Hematopoietic multipotent progenitor cell (in vitro differentiated cells): ENCODE data around the gene CPNE2. TPM values are rescaled to one million over a fixed set of nuclear protein-coding genes. Genes with fewer than 3 reads are reported as not detected.
"Not testable (repeated sequence)": the region's sequence is repeated elsewhere in the genome, so short reads cannot be mapped to it uniquely, and the experiment has no call there.

Experiments
- DNase-seq, 3 donors: peaks; one replicate each; pipeline ENCODE4 v3.0.0-alpha.2; 2011 to 2015; ENCODE audit warnings: low read depth in 2 of 3, low spot score in 2 of 3
- total RNA-seq: library from RNA; depleted of rRNA; stranded (reverse); fragments of >200 nt; gene quantifications from one replicate; pipeline ENCODE4 v1.2.3, GENCODE V29; 2012

Gene CPNE2
- total RNA-seq, 1 donor, result 33.1 TPM

DNA sequence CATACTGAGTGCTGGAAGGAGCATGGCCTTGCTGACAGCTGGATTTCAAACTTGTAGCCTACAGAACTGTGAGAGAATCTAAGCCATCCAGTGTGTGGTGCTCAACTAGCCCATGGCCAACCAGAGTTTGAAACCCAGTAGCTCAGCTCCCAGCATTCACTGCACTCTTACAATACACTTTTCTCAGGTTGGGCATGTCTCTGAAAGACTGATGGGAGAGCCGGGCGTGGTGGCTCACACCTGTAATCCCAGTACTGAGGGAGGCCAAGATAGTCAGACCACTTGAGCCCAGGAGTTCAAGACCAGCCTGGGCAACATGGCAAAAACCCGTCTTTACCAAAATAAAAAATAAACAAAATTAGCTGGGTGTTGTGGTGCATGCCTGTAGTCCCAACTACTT, 3.8 kb downstream of the CPNE2 start:
- DNase-seq, result no peak

DNA sequence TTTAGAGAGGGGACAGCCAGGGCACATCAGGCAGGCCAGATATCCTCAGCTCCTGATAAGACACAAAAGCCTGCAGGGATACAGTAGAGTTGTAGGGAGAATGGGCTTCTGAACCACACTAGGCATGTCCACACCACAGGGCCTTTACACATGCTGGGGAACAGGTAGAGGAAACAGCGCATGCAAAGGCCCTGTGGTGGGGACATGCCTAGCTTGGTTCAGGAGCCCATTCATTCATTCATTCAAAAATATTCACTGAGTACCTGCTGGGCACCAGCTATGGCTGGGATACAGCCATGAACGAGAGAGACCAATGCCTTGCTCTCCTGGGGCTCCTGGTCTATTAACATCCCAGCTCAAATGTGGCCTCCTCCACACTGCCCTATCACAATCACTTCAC, 4.4 kb downstream of the CPNE2 start:
- no peak for DNase-seq

DNA sequence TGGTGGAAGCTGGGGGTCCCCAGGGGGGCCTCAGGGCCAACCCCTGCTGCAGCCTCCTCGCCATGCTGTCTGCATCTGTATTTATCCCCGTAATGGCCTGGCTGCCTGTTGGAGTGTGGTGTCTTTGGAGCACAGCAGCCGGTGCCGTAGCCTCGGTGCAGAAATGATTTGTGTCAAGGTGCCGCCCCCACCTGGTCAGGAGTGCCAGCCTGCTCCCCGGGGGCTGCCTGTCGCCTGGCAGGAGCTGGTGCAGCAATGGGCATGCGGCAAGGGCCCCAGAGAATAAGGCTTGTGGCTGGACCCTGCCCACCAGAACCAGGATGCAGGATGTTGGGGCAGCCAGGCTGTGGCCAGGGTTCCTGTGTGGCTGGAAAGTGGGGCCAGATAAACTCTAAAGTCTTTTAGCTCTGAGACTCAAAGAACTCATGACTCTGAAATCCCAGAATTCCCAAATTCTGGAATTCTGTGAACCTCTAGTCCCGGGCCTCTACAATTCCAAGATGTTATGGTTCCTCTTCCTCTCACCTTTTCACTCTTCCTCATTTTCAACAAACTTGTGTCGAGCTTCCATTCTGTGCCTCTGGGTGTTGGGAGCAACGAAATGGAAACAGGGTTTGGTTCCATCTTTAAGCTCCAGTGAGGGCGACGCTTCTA, 5.9 kb downstream of the CPNE2 start:
- no peak for DNase-seq

DNA sequence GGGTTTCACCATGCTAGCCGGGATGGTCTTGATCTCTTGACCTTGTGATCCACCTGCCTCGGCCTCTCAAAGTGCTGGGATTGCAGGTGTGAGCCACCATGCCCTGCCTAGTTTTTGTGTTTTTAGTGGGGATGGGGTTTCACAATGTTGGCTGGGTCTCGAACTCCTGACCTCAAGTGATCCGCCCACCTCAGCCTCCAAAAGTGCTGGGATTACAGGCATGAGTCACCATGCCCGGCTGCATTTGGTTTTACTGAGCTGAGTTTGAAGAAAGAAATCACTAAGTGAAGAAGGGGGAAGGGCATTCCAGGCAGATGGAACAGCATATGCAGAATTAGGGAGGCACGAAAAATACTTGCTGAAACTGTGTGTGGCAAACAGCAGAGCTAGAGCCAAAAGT, 7.6 kb downstream of the CPNE2 start:
- not testable (repeated sequence) for DNase-seq

DNA sequence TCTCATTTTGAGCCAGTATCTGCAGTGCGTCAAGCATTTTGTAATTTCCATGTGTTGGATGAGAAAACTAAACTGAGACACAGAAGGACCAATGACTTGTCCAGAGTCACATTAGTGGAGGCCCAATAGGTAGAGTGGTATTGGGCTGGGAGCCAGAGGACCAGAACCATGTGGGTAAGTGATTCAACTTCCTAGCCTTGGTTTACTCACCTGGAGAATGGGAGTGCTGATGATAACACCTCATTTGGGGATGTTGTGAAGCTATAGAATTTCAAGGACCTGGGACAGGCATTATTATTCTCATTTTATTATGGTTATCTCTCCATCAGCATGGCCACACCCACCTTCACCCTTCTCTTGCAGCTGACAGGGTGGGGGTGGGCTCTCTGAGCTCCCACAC, 8.1 kb downstream of the CPNE2 start:
- no peak for DNase-seq

DNA sequence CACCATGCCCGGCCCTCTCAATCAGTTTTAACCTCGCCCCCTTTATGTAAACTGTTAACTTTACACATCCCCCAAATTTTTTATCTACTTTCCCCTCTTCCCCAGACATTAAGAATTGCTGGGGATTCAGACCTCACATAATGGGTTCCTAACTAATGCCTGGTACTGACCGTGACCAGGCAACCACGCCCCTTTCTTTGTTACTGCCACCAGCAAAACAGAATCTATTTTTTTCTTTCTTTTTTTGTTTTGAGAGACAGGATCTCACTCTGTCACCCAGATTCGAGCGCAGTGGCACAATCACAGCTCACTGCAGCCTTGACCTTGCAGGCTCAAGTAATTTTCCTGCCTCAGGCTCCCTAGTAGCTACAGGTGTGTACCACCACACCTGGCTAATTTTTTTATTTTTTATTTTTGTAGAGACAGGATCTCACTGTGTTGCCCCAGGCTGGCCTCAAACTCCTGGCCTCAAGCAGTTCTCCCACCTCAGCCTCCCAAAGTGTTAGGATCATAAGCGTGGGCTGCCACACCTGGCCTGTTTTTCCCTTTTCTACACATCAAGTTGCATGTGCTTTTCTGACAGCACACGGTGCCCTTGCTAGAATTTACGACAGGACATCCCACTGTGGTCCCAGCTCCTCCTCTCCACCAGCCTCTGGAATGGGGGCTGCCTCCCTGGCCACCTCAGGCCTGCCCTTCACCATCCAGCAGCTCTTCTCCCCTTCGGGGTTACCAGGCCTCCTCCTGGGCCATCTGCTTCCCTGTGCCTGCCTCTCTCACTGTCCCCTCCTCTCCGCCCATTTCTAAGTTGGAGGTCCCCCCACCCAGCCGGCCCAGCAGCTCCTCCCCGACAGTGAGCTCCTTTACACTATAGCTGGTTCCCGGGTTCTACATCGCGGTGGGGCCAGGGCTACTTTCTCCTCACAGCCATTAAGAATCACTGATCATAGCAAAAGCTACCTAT, 10.8 kb downstream of the CPNE2 start:
- no peak for DNase-seq

DNA sequence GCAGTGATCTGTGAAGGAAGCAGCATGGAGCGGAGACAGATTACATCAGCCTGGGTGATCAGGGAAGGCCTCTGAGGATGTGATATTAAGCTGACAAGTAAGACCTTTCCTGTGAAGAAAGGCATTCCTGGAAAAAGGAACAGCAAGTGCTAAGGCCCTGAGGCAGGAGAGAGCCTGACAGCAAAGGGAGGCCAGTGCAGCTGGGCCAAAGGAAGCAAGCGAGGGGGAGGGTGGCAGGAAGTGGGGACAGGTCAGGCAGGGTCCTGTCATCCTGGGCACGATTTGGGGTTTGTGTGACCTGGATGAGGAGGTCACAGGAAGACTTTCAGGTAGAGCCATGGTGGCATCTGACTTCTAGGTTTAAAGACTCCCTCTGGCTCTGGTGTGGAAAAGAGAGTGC, 12.3 kb downstream of the CPNE2 start:
- DNase-seq, result no peak

DNA sequence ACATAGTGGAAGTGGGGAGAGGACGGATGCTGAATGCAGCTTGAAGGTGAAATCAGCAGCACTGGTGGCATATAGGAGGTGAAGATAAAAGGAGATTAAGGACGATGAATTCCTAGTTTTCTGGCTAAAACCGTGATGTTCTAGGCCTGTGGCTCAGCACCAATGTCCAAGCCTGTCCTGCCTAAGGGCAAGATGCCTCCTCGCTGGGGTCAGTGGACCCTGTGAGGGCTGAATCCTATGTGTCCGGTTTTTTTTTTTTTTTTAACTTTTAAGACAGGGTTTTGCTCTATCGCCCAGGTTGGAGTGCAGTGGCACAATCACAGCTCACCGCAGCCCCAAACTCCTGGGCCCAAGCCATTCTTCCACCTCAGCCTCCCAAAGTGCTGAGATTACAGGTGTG, 12.8 kb downstream of the CPNE2 start:
- no peak for DNase-seq

DNA sequence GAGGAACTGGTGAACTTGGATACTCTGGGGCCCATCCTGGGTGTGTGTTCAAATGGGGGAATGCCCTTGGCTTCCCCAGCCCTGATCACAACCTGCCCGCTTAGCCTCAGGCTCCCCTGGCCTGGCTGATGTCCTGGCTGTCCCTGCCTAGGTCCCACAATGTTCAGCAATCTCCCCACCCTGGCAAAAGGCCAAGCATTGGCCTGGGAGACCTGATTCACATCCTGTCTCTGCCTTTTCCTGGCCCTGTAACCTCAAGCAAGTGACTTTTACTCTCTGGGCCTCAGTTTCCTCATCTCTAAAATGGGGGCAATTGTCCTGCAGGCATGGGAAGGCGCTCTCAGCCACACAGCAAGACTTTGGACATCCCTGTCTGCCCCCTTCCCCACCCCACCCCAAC, 14.4 kb downstream of the CPNE2 start:
- DNase-seq, result no peak

DNA sequence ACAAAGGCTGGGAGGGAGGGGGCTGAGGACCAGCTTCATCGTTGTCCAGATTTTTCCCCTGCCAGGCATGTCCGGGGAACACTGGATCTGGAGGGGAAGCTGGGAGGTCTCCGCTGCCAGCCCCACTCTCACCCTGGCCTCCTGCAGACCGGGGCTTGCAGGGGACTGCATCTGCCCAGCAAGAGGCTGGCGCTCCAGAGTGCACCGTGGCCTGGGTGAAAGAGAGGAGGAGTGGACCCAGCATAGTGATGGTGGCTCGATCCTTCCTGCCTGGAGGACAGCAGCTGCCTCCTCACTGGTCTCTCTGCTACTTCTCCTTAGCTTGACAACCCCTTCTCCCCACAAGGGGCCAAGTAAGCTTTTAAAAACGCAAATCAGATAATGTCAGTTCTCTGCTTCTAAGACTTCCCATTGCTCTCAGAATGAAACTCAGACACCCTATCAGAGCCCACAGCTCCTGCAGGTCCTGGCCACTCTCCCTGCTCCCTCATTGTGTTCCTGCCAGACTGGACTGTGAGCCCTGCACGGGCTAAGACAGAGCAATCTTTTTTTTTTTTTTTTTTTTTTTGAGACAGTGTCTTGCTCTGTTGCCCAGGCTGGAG, 15.0 kb downstream of the CPNE2 start:
- DNase-seq, result no peak

DNA sequence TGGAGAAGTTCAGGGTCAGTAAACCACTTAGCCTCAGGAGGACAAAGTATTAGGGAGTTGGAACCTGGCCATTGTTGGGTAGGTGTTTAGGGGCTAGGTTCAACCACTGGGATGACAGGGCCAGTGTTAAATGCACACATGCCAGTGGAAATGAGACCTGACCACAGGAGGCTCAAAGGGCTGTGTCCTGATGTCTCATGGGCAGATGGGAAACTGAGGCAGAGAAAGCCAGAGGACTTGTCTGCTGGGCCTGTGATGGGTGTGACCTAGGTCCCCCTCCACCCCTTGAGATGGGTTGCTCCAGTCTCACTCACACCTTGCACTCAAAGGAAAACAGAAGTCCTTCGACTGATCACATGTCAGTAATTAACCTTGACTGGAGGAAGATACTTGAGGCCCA, 16.0 kb downstream of the CPNE2 start:
- no peak for DNase-seq

DNA sequence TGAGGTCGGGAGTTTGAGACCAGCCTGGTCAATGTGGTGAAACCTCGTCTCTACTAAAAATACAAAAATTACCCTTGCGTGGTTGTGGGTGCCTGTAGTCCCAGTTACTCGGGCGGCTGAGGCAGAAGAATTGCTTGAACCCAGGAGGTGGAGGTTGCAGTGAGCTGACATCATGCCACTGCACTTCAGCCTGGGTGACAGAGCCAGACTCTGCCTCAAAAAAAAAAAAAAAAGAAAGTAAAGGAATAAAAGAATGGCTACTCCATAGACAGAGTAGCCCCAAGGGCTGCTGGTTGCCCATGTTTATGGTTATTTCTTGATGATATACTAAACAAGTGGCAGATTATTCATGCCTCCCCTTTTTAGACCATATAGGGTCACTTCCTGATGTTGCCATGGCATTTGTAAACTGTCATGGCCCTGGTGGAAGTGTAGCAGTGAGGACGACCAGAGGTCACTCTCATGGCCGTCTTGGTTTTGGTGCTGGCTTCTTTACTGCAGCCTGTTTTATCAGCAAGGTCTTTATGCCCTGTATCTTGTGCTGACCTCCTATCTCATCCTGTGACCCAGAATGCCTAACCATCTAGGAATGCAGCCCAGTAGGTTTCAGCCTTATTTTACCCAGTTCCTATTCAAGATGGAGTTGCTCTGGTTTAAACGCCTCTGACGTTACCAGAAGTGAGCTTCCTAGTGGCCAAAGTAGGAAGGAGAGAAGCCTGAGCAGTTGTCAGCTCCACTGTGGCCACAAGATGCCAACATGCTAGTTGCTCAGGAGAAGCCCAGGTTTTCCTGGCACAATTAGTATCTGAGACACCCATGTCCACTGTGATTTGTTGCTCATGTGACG, 17.1 kb downstream of the CPNE2 start:
- not testable (repeated sequence) for DNase-seq

DNA sequence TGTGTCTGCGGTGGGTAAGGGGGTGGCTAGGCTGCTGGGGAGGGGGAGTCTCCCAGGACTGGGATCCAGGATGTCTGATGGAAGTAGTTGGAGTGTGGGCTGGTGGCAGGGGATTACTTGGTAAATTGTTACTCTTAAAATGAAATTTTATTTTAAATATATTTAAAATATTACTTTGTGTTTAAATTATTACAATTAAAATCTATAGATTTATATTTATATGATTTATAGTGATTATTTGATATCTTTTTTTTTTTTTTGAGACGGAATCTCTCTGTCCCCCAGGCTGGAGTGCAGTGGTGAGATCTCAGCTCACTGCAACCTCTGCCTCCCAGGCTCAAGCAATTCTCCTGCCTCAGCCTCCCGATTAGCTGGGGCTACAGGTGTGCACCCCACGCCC, 18.6 kb downstream of the CPNE2 start:
- DNase-seq, result no peak

DNA sequence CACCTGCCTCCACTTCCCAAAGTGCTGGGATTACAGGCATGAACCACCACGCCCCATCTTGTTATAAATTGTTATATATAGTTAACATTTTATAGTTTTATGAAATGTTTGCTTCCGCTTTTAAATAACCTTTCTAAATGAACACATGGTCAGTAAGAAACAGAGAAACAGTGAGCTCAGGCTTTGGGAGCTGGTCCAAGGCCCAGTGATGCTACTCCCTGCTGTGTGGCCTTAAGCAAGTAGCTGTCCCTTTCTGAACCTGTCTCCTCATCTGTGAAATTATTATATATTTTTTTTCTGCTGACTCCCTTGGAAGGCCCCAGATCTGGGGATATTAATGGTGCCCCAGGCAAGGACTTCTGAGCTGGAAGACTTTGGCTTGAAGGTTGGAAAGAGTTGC, 19.0 kb downstream of the CPNE2 start:
- no peak for DNase-seq

DNA sequence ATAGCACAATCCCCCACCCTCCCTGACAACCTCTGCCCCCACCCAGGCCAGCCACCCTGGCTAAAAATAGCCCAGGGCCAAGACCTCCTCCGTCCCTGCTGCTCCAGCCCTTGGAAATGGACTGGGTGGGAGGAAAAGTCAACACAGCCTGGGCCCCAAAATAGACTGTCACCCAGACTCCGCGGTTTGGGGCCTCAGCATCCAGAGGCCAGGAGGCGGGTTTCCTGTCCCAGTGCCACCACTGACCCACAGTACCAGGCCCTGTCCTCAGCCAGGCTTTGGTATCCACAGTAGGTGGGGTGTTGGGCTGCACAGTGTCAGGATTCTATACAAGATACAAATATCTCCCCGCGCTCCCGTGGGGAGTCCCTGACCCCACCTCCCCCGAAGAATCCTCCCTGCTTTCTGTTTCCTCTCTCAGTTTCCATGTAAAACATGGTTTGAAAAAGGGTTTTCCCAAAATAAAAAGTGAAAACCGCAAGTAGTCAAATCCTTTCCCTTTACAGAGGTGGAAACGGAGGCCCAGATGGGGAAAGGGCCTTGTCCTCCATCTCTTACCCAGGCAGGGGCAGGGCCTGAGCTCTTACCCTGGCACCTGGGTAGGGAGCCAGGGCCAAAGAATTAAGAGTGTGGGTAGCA, 20.1 kb downstream of the CPNE2 start:
- DNase-seq, result no peak

DNA sequence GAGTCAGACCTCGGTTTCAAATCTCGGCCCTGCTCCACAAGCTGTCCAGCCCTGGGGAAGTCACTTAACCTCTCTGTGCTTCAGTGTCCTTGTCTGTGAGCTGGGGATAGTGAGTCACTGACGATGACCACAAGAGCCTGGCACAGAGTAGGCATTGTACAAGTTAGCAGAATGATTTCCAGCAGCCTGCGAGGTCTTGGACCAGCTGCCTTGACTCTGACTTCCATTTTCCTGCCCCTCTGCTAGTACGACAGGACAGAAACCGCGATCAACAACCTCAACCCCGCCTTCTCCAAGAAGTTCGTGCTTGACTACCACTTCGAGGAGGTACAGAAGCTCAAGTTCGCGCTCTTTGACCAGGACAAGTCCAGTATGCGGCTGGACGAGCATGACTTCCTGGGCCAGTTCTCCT, 20.7 kb downstream of the CPNE2 start:
- no peak for DNase-seq

DNA sequence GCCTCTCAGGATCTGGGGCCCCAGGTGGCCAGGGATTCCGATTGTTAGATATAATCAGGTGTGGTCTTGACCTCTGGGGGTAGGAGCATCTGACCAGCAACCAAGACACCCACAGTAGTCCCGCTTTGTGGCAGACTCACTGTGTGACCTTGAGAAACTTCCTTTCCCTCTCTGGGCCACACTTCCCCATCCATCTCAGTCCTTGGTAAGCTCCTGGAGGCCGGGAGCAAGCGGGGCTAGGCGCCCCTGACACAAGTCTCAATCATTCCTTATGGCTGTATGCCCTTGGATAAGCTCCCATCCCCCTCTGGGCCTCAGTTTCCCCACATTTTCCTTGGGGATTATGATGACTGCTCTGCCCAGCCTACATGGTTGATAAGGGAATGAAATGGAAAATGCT, 21.3 kb downstream of the CPNE2 start:
- no peak for DNase-seq

DNA sequence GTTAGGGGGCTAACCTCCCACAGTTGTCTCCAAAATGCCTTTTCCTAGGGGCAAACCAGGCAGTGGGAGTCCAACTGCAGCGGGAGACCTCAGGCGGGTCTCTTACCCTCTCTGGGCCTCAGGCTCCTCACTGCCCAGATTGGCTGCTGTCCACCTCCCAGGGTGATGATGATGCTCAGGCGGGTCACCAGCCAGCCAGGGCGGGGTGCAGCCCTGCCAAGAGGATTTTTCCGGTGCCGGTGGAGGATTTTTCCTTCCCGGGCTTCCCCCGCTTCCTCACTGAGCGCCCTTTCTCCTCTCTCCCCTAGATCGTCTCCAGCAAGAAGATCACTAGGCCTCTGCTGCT, 22.8 kb downstream of the CPNE2 start:
- no peak for DNase-seq

DNA sequence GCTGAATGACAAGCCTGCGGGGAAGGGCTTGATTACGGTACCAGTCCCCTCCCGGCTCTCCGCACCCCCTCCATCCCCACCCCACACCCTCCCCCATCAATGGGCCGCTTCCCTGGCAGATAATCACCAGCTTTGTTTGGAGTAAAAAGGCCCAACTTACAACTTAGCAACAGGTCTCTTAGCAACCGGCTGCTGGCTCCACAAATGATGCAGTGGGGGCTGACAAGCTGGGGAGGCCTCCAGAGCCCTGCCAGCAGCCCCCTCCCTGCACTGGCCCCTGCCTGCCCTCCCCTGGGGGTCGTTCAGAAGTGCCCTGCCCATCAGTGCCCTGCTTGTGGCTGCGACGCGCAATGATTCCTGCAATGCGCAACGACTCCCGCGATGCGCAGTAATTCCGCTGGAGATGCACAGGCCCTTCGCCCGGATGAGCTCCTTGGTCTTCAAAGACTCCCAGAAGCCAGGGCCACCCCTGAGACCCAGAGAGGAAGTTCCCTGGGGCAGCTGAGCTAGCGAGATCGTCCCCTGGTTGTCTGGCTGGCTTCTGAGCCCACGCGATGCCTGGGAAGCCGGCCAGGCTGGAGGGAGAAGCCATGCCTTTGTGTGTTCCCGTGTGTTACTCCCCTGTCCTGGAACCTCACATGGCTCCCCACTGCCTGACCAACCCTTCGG, 23.3 kb downstream of the CPNE2 start:
- no peak for DNase-seq
